Ishikawa (cell line): Measurements from ENCODE around the gene SNRPE.

Experiments
- CEBPB ChIP-seq: IDR thresholded peaks from 2 replicates; pipeline ENCODE4 v1.6.1; 2012
- FOXM1 ChIP-seq: IDR thresholded peaks from 2 replicates; pipeline ENCODE4 v1.6.1; 2012; ENCODE audit warnings: low read depth, borderline replicate concordance
- MAX ChIP-seq: IDR thresholded peaks from 2 replicates; pipeline ENCODE4 v1.6.1; 2012

DNA sequence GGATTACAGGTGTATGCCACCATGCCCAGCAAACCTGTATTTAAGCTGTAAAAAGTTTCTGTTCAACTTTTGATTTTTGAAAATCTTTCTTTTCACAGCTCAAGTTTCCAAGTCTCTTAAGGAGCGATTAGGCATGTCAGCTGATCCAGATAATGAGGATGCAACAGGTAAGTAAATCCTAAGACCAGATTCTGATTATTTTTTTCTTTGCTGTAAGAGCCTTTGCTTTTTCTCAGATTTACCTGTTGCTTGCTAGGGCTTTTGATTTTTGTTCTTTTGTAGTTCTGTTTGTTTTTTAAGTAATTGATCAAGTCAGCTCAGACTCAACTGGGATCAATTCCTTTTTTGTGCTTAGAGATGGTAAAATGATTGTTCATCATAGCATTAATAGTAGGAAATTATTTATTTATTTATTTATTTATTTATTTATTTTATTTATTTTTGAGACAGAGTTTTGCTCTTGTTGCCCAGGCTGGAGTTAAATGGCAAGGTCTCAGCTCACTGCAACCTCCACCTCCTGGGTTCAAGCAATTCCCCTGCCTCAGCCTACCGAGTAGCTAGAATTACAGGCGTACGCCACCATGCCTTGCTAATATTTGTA is 21.1 kb upstream of the SNRPE start:
- no peak for TF ChIP-seq CEBPB
- no peak for TF ChIP-seq MAX
- TF ChIP-seq FOXM1: no peak
